ENCODE results near the gene RASA3.

- no peak for TF ChIP-seq EZH2 (optimal IDR thresholded peaks at IDR 0.05; ENCODE audit: low read depth, low read length)
- TF ChIP-seq EZH2phosphoT487 (IDR thresholded peaks at IDR 0.05; ENCODE audit: low read length): no peak
These were observed 110.1 kb downstream of the RASA3 start for GRCh38 chr13:114022309-114022669.

Data from MM.1S (cell line).